ENCODE data around the gene TMEM273. TPM values are rescaled to one million over a fixed set of nuclear protein-coding genes. Genes with fewer than 3 reads are reported as not detected.

TMEM273 gene
- total RNA-seq, 1 donor from 2014 or later: not detected

DNA sequence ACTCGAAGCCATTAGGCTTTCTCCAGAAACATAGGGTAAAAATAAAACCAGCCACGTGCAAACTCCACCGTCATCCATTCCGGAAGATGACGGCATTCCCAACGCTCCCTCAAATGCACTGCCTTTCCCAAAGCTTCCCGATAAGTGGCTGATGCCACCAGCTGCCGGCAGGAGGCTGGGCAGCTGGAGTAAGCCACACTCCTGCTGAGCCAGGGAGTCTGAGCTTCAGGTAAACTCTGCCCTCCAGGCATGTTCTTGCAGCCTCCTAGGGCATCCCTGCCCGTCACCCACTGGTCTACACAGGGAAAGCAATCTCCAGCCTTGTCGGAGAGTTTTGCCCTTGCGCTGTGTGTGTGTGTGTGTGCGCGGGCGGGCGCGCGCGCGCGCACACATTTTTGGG, 40.5 kb upstream of the TMEM273 start:
- no peak for DNase-seq (ENCODE audit: low spot score in 2 of 2, unreplicated experiment in 2 of 2)
- TF ChIP-seq, protein P1, sequence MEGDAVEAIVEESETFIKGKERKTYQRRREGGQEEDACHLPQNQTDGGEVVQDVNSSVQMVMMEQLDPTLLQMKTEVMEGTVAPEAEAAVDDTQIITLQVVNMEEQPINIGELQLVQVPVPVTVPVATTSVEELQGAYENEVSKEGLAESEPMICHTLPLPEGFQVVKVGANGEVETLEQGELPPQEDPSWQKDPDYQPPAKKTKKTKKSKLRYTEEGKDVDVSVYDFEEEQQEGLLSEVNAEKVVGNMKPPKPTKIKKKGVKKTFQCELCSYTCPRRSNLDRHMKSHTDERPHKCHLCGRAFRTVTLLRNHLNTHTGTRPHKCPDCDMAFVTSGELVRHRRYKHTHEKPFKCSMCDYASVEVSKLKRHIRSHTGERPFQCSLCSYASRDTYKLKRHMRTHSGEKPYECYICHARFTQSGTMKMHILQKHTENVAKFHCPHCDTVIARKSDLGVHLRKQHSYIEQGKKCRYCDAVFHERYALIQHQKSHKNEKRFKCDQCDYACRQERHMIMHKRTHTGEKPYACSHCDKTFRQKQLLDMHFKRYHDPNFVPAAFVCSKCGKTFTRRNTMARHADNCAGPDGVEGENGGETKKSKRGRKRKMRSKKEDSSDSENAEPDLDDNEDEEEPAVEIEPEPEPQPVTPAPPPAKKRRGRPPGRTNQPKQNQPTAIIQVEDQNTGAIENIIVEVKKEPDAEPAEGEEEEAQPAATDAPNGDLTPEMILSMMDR (IDR thresholded peaks at IDR 0.05; ENCODE audit: unreplicated experiment): no peak
- H3K27ac Mint-ChIP-seq: no peak overlapping the region
- H3K4me3 Mint-ChIP-seq: no peak overlapping the region
- H3K9me3 Mint-ChIP-seq: no peaks in the 10 kb centered on the region
- H3K36me3 Mint-ChIP-seq: no peaks in the 10 kb centered on the region
- peaks cover 34% of the 10 kb centered on the region for H3K27me3 Mint-ChIP-seq (ENCODE audit: low read depth)
- no peaks in the 10 kb centered on the region for H3K4me1 Mint-ChIP-seq

DNA sequence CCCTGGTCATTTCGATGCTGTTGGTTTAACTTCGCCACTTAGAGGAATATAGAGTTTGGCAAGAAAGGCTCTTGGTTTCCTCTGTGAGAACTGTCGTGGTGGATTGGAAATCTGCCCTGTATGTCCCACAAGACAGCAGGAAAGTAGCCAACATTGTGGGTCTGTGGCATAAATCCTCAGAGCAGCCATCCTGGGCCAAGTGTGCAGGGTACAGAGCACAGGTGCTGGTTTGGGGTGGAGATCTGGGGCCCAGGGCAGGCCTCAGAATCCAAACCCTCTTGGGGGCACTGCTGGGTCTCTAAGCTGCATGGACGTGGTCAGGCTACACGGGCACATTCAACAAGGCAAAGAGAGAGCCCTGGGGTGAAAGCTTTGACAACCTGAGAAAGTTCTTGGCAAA, 39.2 kb upstream of the TMEM273 start:
- H3K4me1 Mint-ChIP-seq: no peaks in the 10 kb centered on the region
- no peaks in the 10 kb centered on the region for H3K36me3 Mint-ChIP-seq
- no peak overlapping the region for H3K4me3 Mint-ChIP-seq
- no peak for DNase-seq (ENCODE audit: low spot score in 2 of 2, unreplicated experiment in 2 of 2)
- TF ChIP-seq, protein P1 (IDR thresholded peaks at IDR 0.05; ENCODE audit: unreplicated experiment): no peak
- H3K9me3 Mint-ChIP-seq: no peaks in the 10 kb centered on the region
- peaks cover 31% of the 10 kb centered on the region for H3K27me3 Mint-ChIP-seq (ENCODE audit: low read depth)
- no peak overlapping the region for H3K27ac Mint-ChIP-seq

DNA sequence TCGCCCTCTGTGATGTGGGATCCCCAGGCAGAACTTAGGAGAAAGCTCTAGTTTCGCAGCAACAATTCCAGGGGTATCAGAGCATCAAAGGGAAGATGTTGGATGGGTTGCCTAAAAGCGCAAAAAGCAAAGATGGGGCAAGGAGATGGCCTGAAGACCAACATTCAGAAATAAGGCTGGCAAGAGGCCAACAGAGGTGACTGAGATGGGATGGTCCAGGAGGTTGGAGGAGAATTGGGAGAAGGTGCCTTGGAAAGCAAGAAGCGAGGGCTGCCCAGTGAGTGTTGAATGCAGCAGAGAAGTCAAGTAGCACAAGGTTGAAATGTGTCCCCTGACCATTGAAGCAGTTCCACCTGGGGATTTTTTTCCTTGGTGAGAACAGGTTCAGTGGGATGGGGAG, 38.4 kb upstream of the TMEM273 start:
- TF ChIP-seq, protein P1 (IDR thresholded peaks at IDR 0.05; ENCODE audit: unreplicated experiment): no peak
- no peak for DNase-seq (ENCODE audit: low spot score in 2 of 2, unreplicated experiment in 2 of 2)
- H3K9me3 Mint-ChIP-seq: no peaks in the 10 kb centered on the region
- peaks cover 24% of the 10 kb centered on the region for H3K27me3 Mint-ChIP-seq (ENCODE audit: low read depth)
- H3K4me1 Mint-ChIP-seq: no peaks in the 10 kb centered on the region
- no peaks in the 10 kb centered on the region for H3K36me3 Mint-ChIP-seq
- no peak overlapping the region for H3K27ac Mint-ChIP-seq
- H3K4me3 Mint-ChIP-seq: no peak overlapping the region

GRCh38 chr10:49225218-49225876, 37.2 kb upstream of the TMEM273 start:
- Mint-ChIP-seq H3K9me3 (no peaks in the 10 kb centered on the region), H3K4me3 (no peak overlapping the region), H3K36me3 (no peaks in the 10 kb centered on the region), H3K4me1 (no peaks in the 10 kb centered on the region), H3K27me3 (ENCODE audit: low read depth) (peaks cover 18% of the 10 kb centered on the region), H3K27ac (no peak overlapping the region)
- DNase-seq (ENCODE audit: low spot score in 2 of 2, unreplicated experiment in 2 of 2): no peak
- TF ChIP-seq, protein P1 (IDR thresholded peaks at IDR 0.05; ENCODE audit: unreplicated experiment): no peak

GRCh38 chr10:49223205-49223604, 35.0 kb upstream of the TMEM273 start:
- no peak overlapping the region for H3K27ac Mint-ChIP-seq
- peaks cover 31% of the 10 kb centered on the region for H3K27me3 Mint-ChIP-seq (ENCODE audit: low read depth)
- DNase-seq (ENCODE audit: low spot score in 2 of 2, unreplicated experiment in 2 of 2): no peak
- H3K4me1 Mint-ChIP-seq: no peaks in the 10 kb centered on the region
- no peaks in the 10 kb centered on the region for H3K9me3 Mint-ChIP-seq
- H3K4me3 Mint-ChIP-seq: no peak overlapping the region
- TF ChIP-seq, protein P1 (IDR thresholded peaks at IDR 0.05; ENCODE audit: unreplicated experiment): no peak
- no peaks in the 10 kb centered on the region for H3K36me3 Mint-ChIP-seq

Measured in mesothelial cell of epicardium (in vitro differentiated cells).